ENCODE results near the gene TKTL1. TPM values are rescaled to one million over a fixed set of nuclear protein-coding genes. Genes with fewer than 3 reads are reported as not detected.
"Not testable (repeated sequence)": the region's sequence is repeated elsewhere in the genome, so short reads cannot be mapped to it uniquely, and the experiment has no call there.

Gene TKTL1
- total RNA-seq, 1 donor from 2014 or later = not detected

DNA sequence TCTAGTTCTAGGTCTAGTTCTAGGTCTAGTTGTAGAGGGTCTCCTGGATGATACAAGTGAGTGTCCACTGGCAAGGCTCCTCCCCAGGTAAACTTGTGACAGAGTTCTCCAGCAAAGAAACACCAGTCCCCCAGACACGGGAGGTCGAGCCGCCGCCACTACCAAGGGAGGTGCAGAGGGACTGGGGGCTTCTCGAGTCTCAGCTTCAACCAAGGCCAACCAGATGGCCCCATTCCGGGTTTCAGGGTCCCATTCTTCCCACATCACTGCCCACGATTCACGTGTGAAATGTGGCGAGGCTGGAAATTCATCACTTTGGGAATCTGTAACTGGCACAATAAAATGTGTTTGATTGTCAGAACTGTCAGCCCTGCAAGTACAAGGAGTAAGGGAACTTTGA, 37.5 kb downstream of the TKTL1 start:
- Mint-ChIP-seq H3K4me3 (ENCODE audit: unreplicated experiment) (no peak overlapping the region), H3K4me1 (ENCODE audit: low read depth) (peaks cover 5% of the 10 kb centered on the region), H3K27ac (ENCODE audit: unreplicated experiment) (no peak overlapping the region), H3K36me3 (ENCODE audit: low read depth) (no peaks in the 10 kb centered on the region), H3K9me3 (ENCODE audit: low read depth) (no peaks in the 10 kb centered on the region), H3K27me3 (ENCODE audit: low read depth) (peaks cover 2% of the 10 kb centered on the region)
- TF ChIP-seq, protein P1, sequence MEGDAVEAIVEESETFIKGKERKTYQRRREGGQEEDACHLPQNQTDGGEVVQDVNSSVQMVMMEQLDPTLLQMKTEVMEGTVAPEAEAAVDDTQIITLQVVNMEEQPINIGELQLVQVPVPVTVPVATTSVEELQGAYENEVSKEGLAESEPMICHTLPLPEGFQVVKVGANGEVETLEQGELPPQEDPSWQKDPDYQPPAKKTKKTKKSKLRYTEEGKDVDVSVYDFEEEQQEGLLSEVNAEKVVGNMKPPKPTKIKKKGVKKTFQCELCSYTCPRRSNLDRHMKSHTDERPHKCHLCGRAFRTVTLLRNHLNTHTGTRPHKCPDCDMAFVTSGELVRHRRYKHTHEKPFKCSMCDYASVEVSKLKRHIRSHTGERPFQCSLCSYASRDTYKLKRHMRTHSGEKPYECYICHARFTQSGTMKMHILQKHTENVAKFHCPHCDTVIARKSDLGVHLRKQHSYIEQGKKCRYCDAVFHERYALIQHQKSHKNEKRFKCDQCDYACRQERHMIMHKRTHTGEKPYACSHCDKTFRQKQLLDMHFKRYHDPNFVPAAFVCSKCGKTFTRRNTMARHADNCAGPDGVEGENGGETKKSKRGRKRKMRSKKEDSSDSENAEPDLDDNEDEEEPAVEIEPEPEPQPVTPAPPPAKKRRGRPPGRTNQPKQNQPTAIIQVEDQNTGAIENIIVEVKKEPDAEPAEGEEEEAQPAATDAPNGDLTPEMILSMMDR (IDR thresholded peaks at IDR 0.05) = no peak
- no peak for DNase-seq (ENCODE audit: low spot score)

DNA sequence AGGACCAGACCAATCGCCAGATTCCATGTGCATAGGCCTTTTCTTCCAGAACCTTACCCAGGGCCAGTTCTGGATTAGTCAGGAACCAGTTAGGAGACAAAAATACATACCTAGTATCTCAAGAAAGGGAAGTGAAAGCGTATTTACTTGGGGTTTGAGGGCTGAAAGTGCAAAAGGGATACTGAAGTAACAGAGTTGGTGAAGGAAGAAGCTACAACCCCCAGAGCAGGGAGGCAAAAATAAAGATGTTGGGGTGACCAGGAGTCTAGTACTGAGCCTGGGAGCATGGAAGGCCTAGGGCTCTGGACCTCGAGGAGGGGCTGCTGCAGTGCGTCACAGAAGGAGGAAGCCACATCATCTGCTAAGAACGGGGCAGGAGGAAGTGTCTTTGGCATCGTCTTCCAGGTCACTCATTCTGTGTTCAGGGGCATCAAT, 38.3 kb downstream of the TKTL1 start:
- H3K36me3 Mint-ChIP-seq (ENCODE audit: low read depth) = no peaks in the 10 kb centered on the region
- no peaks in the 10 kb centered on the region for H3K9me3 Mint-ChIP-seq (ENCODE audit: low read depth)
- TF ChIP-seq, protein P1 (IDR thresholded peaks at IDR 0.05) = no peak
- no peak overlapping the region for H3K27ac Mint-ChIP-seq (ENCODE audit: unreplicated experiment)
- H3K27me3 Mint-ChIP-seq (ENCODE audit: low read depth) = peaks cover 2% of the 10 kb centered on the region
- H3K4me1 Mint-ChIP-seq (ENCODE audit: low read depth) = peaks cover 5% of the 10 kb centered on the region
- H3K4me3 Mint-ChIP-seq (ENCODE audit: unreplicated experiment) = no peak overlapping the region
- DNase-seq (ENCODE audit: low spot score) = peak; percentile 38

DNA sequence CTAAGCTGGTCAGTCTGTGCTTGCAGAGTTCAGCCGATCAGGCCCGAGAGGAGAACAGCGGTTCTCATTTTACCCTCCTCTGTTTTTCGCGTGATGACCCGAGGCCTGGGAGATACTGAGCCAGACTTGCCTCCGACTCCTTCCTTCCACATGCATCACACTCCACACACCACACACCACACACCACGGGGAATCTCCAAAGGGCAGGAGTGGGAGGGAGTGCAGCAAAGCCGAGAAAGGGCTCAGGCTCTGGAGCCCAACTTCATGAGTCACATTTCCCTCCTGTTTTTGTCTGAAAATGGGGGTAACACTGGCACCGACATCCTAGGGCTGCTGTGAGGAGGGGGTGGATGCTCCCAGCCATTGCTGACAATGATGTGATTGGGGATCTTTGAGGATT, 38.9 kb downstream of the TKTL1 start:
- DNase-seq (ENCODE audit: low spot score) = peak; percentile 37
- H3K9me3 Mint-ChIP-seq (ENCODE audit: low read depth) = no peaks in the 10 kb centered on the region
- H3K4me3 Mint-ChIP-seq (ENCODE audit: unreplicated experiment) = no peak overlapping the region
- TF ChIP-seq, protein P1 (IDR thresholded peaks at IDR 0.05) = no peak
- H3K27ac Mint-ChIP-seq (ENCODE audit: unreplicated experiment) = no peak overlapping the region
- peaks cover 2% of the 10 kb centered on the region for H3K27me3 Mint-ChIP-seq (ENCODE audit: low read depth)
- no peaks in the 10 kb centered on the region for H3K36me3 Mint-ChIP-seq (ENCODE audit: low read depth)
- H3K4me1 Mint-ChIP-seq (ENCODE audit: low read depth) = peaks cover 4% of the 10 kb centered on the region

DNA sequence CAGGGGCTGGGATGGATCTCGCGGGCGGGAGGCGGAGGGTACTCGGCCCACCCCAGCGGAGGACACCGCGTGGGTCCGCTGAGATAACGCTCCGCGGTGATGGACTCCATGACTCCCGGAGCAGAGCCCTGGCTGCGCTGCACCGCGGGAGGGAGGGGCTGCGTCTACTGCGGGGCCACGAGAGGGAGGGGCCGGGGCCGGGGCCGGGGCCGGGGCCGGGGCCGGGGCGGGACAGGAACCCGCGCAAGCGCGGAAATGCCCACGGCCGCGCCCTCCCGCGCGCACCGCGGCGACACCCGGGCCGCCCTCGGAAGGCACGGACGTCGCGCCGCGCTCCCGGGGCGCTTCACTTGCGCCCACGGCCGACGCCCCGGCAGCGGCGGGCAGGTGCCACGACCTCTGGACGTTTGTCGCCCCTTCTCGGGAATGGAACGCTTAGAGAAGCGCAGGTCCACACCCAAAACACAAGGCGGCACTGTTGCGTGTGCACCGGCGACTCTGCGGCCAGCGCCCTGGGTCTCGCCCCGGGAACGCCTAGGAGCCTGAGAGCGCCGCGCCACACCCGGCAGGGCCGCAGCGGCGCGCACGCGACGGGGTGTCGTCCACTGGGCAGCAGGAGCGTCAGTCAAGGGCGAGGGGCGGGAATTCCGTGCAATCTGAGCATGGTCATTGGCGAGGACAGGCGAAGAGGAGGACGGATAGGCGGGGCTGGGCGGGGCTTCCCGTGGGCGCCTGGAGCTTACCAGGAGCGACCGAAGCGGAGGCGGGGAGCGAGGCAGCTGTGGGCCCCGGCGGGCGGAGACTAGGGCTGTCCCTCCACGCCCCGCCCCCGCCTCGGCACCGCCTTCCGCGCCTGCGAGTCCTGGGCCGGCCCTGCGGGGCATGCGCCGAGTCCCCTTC, 46.1 kb downstream of the TKTL1 start:
- not testable (repeated sequence) for H3K36me3 Mint-ChIP-seq (ENCODE audit: low read depth); H3K4me3 Mint-ChIP-seq (ENCODE audit: unreplicated experiment); H3K4me1 Mint-ChIP-seq (ENCODE audit: low read depth); H3K27me3 Mint-ChIP-seq (ENCODE audit: low read depth); DNase-seq (ENCODE audit: low spot score); H3K9me3 Mint-ChIP-seq (ENCODE audit: low read depth); H3K27ac Mint-ChIP-seq (ENCODE audit: unreplicated experiment)
- TF ChIP-seq, protein P1 (IDR thresholded peaks at IDR 0.05) = peak; percentile 9

DNA sequence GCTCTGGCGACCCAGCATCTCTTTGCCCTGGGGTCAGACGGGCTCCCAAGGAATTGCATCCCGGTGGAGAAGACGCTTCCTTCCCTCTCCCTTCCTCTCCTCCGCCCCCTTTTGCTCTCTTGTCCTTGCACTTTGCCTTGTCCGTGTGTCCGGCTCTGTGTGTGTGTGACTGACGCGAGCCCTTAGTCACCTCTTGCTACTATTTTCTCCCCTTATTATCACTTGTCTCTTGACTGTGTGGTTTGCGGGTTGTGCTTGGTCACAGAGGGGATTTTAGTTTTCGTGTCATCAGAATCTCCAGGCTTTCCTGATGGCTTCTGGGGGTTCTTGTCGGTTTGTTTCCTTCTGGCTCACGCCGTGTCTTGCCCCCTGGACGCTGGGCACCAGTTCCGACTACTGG, 47.5 kb downstream of the TKTL1 start:
- H3K36me3 Mint-ChIP-seq (ENCODE audit: low read depth); H3K4me1 Mint-ChIP-seq (ENCODE audit: low read depth); H3K27ac Mint-ChIP-seq (ENCODE audit: unreplicated experiment); H3K9me3 Mint-ChIP-seq (ENCODE audit: low read depth); H3K27me3 Mint-ChIP-seq (ENCODE audit: low read depth); H3K4me3 Mint-ChIP-seq (ENCODE audit: unreplicated experiment); DNase-seq (ENCODE audit: low spot score): not testable (repeated sequence)

DNA sequence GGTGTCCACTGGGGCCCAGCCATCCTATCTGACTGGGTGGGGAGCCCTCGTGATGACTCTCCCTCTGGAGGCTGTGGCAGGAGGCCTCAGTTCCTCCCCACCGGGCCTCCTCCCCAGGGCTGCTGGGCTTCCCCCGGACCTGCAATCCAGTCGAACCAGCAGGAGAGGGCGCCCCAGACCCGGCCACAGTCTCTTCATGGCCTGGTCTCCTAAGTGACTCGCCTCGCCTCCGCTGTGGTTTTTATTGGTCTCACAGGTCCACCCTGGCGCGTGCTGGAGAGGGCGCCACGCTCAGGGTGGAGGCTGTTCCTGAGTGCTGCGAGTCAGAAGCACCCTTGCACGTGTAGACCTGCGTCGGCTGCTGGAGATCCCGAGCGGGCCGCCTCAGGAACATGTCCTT, 48.0 kb downstream of the TKTL1 start:
- H3K4me3 Mint-ChIP-seq (ENCODE audit: unreplicated experiment); H3K27ac Mint-ChIP-seq (ENCODE audit: unreplicated experiment); H3K36me3 Mint-ChIP-seq (ENCODE audit: low read depth); DNase-seq (ENCODE audit: low spot score); H3K9me3 Mint-ChIP-seq (ENCODE audit: low read depth); H3K27me3 Mint-ChIP-seq (ENCODE audit: low read depth); H3K4me1 Mint-ChIP-seq (ENCODE audit: low read depth): not testable (repeated sequence)
